Right forelimb (tissue), 1 donor: ENCODE measurements around the gene XIRP1.
"Not testable (repeated sequence)": the region's sequence is repeated elsewhere in the genome, so short reads cannot be mapped to it uniquely, and the experiment has no call there.

ENCODE experiments used
- DNase-seq: peaks from one replicate; pipeline ENCODE4 v3.0.0-alpha.2; 2018

XIRP1 gene

DNA sequence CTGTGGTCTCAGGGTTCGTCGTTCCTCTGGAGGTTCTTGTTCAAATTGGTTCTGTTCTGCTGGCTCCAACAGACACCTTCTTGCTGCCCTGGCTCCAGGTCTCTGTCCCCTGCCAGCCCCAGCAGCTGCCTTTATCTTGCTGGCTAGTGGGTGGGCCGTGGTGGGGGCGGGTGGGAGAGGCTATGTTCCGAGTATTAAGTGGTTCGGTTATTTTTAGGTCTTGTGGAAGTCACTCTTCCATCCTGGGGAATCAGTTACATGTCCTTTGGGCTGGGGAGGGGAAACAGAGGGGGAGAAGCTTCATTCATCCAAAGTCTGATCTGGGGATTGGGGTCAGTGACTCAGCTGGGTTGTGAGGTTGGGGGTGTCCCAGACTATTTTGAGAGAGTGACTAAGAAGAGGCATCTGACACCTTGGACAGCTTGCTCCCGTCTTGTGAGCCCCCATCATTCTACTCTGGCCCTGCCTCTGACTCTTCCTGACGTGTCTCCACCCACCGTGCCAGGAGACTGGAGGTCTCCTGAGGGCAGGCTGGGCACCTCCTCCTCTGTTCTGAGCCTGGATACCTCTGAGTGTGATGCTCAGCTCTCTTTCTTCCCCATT, at the start of gene XIRP1:
XIRP1 (minus strand) TSS at position 106 of the 603 bp plus-strand sequence. CDS start 3,150 bp downstream, outside the sequence.
- DNase-seq: no peak

DNA sequence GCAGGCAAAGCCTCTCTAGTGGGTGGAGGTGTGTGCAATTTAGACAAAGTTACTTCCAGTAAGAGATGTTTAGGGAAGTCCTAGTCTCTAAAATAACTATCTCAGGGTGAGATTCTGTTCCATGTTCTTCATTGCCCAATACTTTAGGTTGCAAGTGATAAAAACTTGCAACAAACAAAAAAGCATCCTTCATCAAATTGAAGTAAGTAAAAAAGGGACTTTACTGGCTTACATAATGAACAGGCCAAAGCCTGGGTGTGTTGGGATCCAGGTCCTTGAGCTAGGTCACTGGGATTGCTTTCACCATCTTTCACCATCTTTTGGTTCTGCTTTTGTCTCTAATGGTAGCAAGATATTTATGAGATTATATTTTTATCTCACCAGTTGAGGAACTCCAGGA, 49.2 kb upstream of the XIRP1 start:
- no peak for DNase-seq

- no peak for DNase-seq
Observed at GRCh38 chr3:39237027-39237426, 44.6 kb upstream of the XIRP1 start.

GRCh38 chr3:39234651-39235050, 42.3 kb upstream of the XIRP1 start:
- DNase-seq: no peak

DNA sequence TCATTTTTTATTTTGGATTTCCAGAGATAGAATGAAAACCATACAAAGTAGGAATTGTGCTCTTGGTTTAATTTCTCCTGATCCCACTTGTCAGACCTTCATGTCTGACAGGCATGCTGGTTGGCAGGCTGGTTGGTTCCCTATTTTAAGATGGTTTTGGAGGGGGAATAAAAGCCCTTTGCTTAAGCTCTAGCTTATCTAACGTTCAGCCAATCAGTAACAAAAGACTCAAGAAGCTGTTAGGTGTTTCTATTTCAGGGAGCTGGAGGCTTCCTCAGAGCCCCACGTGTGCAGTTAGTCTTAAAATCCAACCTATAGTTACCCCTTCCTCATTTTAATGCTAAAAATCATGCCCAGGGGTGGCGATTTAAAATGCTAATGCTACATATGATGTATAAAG, 40.5 kb upstream of the XIRP1 start:
- DNase-seq: no peak

DNA sequence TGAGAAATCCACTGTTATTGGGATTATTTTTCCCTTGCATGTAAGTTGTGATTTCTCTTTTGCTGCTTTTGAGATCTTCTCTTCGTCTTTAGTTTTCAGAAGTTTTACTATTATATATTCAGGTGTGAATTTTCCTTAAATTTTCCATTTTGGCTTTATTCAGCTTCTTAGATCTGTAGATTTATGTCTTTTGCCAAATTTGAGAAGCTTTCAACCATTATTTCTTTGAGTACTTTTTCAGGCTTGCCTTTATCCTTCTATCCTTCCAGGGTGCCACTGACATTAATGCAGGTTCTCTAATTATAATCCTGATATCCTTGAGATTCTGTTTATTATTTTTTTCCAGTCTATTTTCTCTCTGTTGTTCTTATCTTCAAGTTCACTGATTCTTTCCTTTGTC, 38.1 kb upstream of the XIRP1 start:
- no peak for DNase-seq

DNA sequence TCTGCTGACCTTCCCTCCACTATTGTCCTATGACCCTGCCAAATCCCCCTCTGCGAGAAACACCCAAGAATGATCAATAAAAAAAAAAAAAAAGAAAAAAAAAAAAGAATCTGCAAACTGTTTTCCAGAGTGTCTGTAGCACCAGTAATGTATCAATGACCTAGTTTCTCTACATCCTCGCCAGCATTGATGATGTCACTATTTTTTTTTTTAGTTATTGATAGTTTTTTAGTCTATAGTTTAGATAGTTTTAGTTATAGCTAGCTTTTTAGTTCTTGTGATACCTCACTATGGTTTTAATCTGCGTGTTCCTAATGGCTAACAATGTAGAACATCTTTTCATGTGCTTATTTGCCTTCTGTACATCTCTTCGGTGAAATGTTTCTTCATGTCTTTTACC, 36.1 kb upstream of the XIRP1 start:
- DNase-seq: no peak

DNA sequence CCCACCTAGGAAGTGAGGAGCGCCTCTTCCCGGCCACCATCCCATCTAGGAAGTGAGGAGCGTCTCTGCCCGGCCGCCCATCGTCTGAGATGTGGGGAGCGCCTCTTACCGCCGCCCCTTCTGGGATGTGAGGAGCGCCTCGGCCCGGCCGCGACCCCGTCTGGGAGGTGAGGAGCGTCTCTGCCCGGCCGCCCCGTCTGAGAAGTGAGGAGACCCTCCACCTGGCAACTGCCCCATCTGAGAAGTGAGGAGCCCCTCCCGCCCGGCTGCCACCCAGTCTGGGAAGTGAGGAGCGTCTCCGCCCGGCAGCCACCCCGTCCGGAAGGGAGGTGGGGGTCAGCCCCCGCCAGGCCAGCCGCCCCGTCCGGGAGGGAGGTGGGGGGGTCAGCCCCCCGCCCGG, 35.2 kb upstream of the XIRP1 start:
- not testable (repeated sequence) for DNase-seq

GRCh38 chr3:39226106-39226741, 33.8 kb upstream of the XIRP1 start:
- DNase-seq: no peak

DNA sequence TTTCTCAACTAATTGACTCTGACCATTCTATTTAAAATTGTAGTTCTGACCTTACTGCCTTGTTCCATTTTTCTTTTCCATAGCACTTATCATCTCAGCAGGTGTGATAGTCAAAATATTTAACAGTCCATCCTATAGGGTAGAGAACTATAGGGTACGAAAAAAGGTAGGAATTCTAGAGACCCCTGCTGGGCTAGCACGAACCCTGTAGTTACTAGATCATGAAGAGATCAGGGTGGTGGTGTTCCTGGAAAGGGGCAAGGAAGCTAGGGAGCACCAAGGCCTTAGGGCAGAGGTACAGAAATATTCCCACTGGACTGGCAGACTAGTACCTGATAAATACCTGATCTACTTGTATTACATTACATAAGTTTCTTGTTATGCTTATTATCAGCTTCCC, 31.9 kb upstream of the XIRP1 start:
- no peak for DNase-seq

DNA sequence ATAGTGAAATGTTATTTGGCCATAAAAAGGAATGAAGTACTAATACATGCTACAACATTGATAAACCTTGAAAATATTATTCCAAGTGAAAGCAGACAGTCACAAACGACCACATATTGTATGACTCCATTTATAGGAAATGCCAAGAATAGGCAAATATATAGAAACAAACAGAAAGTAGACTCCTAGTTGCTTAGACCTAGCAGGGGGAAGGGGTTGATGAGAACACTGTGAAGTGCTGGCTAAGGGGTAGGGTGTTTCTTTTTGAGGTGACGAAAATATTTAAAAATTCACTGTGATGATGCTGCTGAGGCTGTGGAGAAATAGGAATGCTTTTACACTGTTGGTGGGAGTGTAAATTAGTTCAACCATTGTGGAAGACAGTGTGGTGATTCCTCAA, 30.5 kb upstream of the XIRP1 start:
- no peak for DNase-seq

DNA sequence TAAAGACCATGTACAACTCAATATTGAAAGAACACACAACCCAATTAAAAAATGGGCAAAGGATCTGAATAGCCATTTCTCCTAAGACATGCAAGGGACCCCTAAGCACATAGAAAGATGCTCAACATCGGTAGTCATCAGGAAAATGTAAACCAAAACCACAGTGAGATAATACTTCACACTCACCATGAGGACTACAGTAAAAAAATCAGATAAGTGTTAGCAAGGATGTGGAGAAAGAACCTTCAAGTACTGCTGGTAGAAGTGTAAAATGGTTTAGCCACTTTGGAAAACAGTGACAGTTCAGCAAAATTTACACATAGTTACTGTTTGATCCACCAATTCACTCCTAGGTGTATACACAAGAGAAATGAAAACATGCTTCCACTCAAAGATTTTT, 30.1 kb upstream of the XIRP1 start:
- DNase-seq: no peak

DNA sequence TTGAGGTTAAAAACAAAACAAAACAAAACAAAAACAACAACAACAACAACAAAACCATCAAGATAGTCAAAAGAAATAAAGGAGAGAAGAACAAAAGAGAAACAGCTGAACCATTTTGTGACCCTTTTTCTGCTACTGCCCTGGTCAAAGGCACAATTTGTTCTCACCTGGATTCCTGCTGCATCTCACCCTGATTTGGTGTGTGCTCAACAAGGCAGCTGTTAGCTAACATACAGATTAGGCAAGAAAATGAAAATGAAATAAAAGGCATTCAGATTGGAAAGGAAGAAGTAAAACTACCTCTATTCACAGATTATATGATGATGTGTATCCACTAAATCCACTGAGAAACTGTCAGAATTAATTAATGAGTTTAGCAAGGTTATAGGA, 28.7 kb upstream of the XIRP1 start:
- no peak for DNase-seq

GRCh38 chr3:39220407-39221140, 28.2 kb upstream of the XIRP1 start:
- DNase-seq: no peak

- no peak for DNase-seq
Observed at GRCh38 chr3:39219702-39220101, 27.3 kb upstream of the XIRP1 start.

- no peak for DNase-seq
Observed at GRCh38 chr3:39216176-39216790, 23.9 kb upstream of the XIRP1 start.

DNA sequence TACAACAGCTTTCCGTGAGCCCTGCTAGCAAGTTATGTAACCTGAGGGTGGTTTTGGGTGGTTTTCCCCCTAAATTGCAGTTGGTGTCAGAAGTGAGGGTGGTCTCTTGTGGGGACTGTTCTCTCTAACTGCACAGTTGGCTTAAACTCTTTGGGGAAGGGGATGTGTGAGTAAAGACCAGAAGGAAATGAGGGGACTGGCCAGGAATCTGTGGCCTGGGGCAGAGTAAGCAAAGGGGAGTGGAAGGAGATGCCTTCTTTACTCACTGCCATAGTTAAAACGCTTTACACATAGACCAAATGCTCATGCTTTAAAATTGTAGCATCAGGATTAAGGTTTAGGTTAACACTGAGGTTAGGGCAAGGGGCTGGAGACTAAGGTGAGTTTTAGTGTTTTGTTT, 21.2 kb upstream of the XIRP1 start:
- DNase-seq: no peak

DNA sequence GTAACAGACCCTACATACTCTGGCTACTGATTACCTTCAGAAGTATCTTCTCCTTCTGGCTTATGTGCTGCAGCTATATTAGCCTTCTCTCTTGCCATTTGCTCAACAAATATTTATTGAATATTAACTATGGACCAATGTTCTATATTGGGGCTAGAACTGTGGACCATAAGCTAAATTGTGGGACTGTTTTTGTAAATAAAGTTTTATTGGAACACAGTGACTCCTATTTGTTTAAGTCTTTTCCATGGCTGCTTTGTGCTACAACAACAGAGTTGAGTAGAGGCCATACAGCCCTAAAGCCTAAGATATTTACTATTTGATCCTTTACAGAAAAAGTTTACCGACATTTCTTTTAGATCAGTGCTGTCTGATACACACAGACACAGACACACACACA, 20.3 kb upstream of the XIRP1 start:
- DNase-seq: no peak

DNA sequence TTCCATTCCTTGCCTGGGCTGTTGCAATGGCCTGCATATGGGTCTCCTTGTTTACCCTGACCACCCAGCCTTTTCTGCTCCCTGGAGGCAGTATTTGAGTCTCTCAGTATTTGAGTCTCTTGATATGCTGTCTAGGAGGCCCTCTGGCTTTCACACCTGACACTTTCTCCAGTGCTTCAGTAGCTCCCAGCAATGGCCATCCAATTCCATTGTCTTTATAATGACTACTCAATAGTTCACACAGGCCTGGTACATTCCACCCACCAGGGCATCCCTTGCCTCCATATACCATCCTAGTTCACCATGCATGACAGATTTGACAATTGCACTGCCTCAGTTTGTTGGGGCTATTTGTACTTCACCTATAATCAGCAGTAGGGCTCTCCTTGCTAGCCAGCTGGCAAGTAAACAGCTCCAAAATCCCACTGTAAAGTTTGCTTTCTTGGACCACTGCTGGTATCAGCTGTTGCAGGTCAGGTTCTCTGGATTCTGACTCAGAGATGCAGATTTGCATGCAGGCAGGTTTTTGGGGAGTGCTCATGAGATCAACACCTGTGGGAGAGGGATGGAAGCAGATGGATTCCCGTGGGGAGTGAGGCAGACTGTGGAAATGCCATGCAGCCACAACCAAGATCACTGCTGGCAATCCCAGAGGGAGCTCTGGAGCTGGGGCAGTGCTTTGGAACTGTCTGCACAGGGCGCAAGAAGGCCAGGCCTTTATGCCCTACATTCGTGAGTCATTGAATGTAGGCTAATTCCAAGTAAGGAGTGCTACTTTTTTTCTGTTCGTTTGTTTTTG, 19.1 kb upstream of the XIRP1 start:
- no peak for DNase-seq

DNA sequence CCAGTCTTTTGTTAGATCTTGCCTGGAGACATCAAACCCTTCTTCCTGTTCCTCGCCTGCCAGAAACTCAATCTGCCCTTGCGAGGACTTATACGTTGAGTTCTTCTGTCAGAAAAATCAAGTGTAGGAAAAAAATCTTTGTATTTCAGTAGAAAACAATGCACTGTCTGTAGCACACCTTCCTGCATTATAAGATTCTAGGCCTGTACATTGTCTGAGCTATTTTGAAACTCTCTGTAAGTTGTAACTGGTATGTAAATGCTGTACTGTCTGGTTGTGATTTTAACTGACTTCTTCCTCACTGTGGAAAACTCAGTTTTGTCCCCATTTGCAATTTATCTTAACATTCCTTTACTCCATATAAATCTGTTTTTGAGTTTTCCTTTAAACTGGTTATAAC, 17.7 kb upstream of the XIRP1 start:
- DNase-seq: no peak

- DNase-seq: no peak
Observed at GRCh38 chr3:39209329-39209970, 17.1 kb upstream of the XIRP1 start.

GRCh38 chr3:39208463-39209055, 16.2 kb upstream of the XIRP1 start:
- DNase-seq: no peak
